CD14-positive monocyte (primary cell): ENCODE measurements around the gene TLNRD1. TPM values are rescaled to one million over a fixed set of nuclear protein-coding genes. Genes with fewer than 3 reads are reported as not detected.

Experiments used
- DNase-seq, 3 donors: peaks; one replicate each; pipeline ENCODE4 v3.0.0-alpha.2; 2011 to 2022
- H2AFZ ChIP-seq: 2 replicates; pipeline ENCODE4 v1.6.0; 2012; ENCODE audit warnings: mild to moderate bottlenecking, low read depth, low read length, inconsistent platforms; ENCODE audit not compliant: insufficient read depth, poor library complexity, severe bottlenecking
- H3K27ac ChIP-seq, 2 donors: 1 replicate in 1 of 2; 2 replicates in 1 of 2; pipeline ENCODE4 v1.5.1; 2012 to 2013; ENCODE audit warnings: low read length in 2 of 2, control low read depth in 1 of 2, inconsistent platforms in 1 of 2, low read depth in 1 of 2, mild to moderate bottlenecking in 1 of 2
- H3K27me3 ChIP-seq, 2 donors: one replicate each; pipeline versions ENCODE4 v1.6.0 to v1.6.1; 2011 to 2013; ENCODE audit warnings: low read length in 2 of 2; ENCODE audit not compliant: control insufficient read depth in 2 of 2, insufficient read depth in 2 of 2
- H3K36me3 ChIP-seq, 2 donors: replicated peaks in 1 of 2; 1 replicate in 1 of 2; 2 replicates in 1 of 2; pipeline versions ENCODE4 v1.5.1 to v1.6.1; 2012 to 2013; ENCODE audit warnings: low read length in 2 of 2, control low read depth in 1 of 2, inconsistent platforms in 1 of 2, mild to moderate bottlenecking in 1 of 2; ENCODE audit not compliant: insufficient read depth in 2 of 2, control insufficient read depth in 1 of 2
- H3K4me1 ChIP-seq, 2 donors: 1 replicate in 1 of 2; 2 replicates in 1 of 2; pipeline versions ENCODE4 v1.5.1 to v1.6.1; 2012 to 2013; ENCODE audit warnings: low read length in 2 of 2, control low read depth in 1 of 2, inconsistent platforms in 1 of 2, mild to moderate bottlenecking in 1 of 2, moderate library complexity in 1 of 2; ENCODE audit not compliant: insufficient read depth in 2 of 2, control insufficient read depth in 1 of 2
- H3K4me2 ChIP-seq: replicated peaks from 2 replicates; pipeline ENCODE3; 2012; ENCODE audit warnings: low read length, moderate library complexity, mild to moderate bottlenecking; ENCODE audit not compliant: poor library complexity, severe bottlenecking; ENCODE audit errors: extremely low read depth
- H3K4me3 ChIP-seq, 3 experiments: fragments of 200-600 bp in 1 of 3; sonication (generic) in 1 of 3; replicated peaks in 1 of 3; 1 replicate in 2 of 3; 2 replicates in 1 of 3; pipeline ENCODE4 v1.5.1; 2011 to 2013; ENCODE audit warnings: low read length in 3 of 3, mild to moderate bottlenecking in 3 of 3, control low read depth in 2 of 3, low read depth in 2 of 3, inconsistent platforms in 1 of 3, moderate library complexity in 1 of 3
- H3K79me2 ChIP-seq: 2 replicates; pipeline ENCODE4 v1.6.0; 2012; ENCODE audit warnings: mild to moderate bottlenecking, control low read depth, inconsistent platforms, low read length, moderate library complexity; ENCODE audit not compliant: insufficient read depth
- H3K9ac ChIP-seq: 2 replicates; pipeline ENCODE4 v1.6.0; 2017; ENCODE audit warnings: low read length, mild to moderate bottlenecking; ENCODE audit not compliant: insufficient read depth, poor library complexity, severe bottlenecking
- H3K9me3 ChIP-seq, 2 donors: replicated peaks in 1 of 2; 1 replicate in 1 of 2; 2 replicates in 1 of 2; pipeline versions ENCODE4 v1.5.1 to v1.6.1; 2012 to 2013; ENCODE audit warnings: low read length in 2 of 2, control low read depth in 1 of 2; ENCODE audit not compliant: control insufficient read depth in 1 of 2, insufficient read depth in 1 of 2
- H4K20me1 ChIP-seq: 2 replicates; pipeline ENCODE4 v1.6.0; 2012; ENCODE audit warnings: mild to moderate bottlenecking, low read length, control low read depth, moderate library complexity; ENCODE audit not compliant: insufficient read depth
- H3K27ac Mint-ChIP-seq, 7 donors: one replicate each; pipeline ENCODE4 v1.8.0; 2020; ENCODE audit warnings: mild to moderate bottlenecking in 7 of 7, mixed read lengths in 7 of 7, moderate library complexity in 6 of 7, inconsistent platforms in 2 of 7
- H3K27me3 Mint-ChIP-seq, 3 donors: one replicate each; pipeline ENCODE4 v1.8.0; 2021 to 2022; ENCODE audit warnings: low read depth in 3 of 3, mild to moderate bottlenecking in 3 of 3, mixed read lengths in 3 of 3, moderate library complexity in 3 of 3, inconsistent platforms in 1 of 3
- H3K36me3 Mint-ChIP-seq, 2 donors: one replicate each; pipeline ENCODE4 v1.8.0; 2020; ENCODE audit warnings: mixed read lengths in 2 of 2, inconsistent platforms in 1 of 2, mild to moderate bottlenecking in 1 of 2
- H3K4me1 Mint-ChIP-seq: one replicate; pipeline ENCODE4 v1.8.0; 2020; ENCODE audit warnings: mild to moderate bottlenecking, mixed read lengths
- H3K4me3 Mint-ChIP-seq, 2 donors: one replicate each; pipeline ENCODE4 v1.8.0; 2020; ENCODE audit warnings: mild to moderate bottlenecking in 2 of 2, mixed read lengths in 2 of 2, moderate library complexity in 1 of 2
- H3K9me3 Mint-ChIP-seq, 7 donors: one replicate each; pipeline ENCODE4 v1.8.0; 2020 to 2022; ENCODE audit warnings: mixed read lengths in 7 of 7, mild to moderate bottlenecking in 6 of 7, moderate library complexity in 6 of 7, inconsistent platforms in 2 of 7
- WGBS: methylation state at CpG from one replicate; pipeline ENCODE4 v1.1.5; 2013; ENCODE audit warnings: missing lambda C conversion rate; ENCODE audit not compliant: insufficient coverage; 5-methylcytosine and 5-hydroxymethylcytosine counted together
- intact Hi-C, 2 donors: fragments of 100-400 bp; cut with micrococcal nuclease; formaldehyde crosslinking; loops; one replicate each; pipeline versions ENCODE4 v1.15.0 to v1.15.1; 2023
- polyA plus RNA-seq, 3 donors: library from polyadenylated mRNA; depleted of rRNA in 1 of 3; unstranded in 2 of 3; stranded (reverse) in 1 of 3; fragments of 300-500 nt in 2 of 3; fragments of >200 nt in 1 of 3; fragmentation: Illumina TruSeq in 2 of 3; gene quantifications; 1 replicate in 2 of 3; 2 replicates in 1 of 3; pipeline ENCODE4 v1.2.3, GENCODE V29; 2012 to 2021
- TF ChIP-seq, protein P1 (sequence below): fragments of 200-600 bp; IDR thresholded peaks from one replicate; pipeline ENCODE4 v1.8.0; 2022; ENCODE audit warnings: antibody characterized with exemption, mild to moderate bottlenecking

Gene TLNRD1
- polyA plus RNA-seq, 3 donors: 2.6 to 12.6 (median 3.4) TPM

DNA sequence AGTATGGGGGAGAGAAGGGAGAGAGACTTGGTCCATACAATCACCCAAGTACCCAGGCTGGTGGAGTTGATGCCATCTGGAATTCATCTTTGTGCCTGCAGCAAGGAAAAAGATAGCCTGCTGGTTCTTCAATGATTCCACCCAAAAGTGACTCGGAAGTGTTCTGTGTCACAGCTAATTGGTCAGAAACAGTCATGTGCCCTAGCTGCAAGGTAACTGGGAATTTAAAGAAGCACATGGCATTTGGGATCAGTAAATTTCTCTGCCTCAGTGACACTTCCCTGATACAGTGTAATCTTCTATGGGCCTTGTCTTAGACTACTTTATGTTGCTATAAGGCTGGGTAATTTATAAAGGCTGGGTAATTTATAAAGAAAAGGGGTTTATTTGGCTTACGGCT is 17.5 kb downstream of the TLNRD1 start:
- Histone ChIP-seq H3K27ac (no peak overlapping the region), H3K9me3 (no peaks in the 10 kb centered on the region), H3K79me2 (no peaks in the 10 kb centered on the region), H3K4me1 (peaks cover 9 to 15% of the 10 kb centered on the region in 2 donors), H3K4me2 (no peak overlapping the region), H3K9ac (no peak overlapping the region), H3K36me3 (no peaks in the 10 kb centered on the region), H3K27me3 (no peaks in the 10 kb centered on the region), H2AFZ (no peak overlapping the region), H3K4me3 (no peak overlapping the region), H4K20me1 (no peaks in the 10 kb centered on the region)
- no peaks in the 10 kb centered on the region for H3K36me3 Mint-ChIP-seq
- no peak overlapping the region for H3K27ac Mint-ChIP-seq
- H3K27me3 Mint-ChIP-seq: peaks cover 0 to 4% (median 0%) of the 10 kb centered on the region in 3 donors
- no peaks in the 10 kb centered on the region for H3K9me3 Mint-ChIP-seq
- no peak for DNase-seq
- TF ChIP-seq, protein P1, sequence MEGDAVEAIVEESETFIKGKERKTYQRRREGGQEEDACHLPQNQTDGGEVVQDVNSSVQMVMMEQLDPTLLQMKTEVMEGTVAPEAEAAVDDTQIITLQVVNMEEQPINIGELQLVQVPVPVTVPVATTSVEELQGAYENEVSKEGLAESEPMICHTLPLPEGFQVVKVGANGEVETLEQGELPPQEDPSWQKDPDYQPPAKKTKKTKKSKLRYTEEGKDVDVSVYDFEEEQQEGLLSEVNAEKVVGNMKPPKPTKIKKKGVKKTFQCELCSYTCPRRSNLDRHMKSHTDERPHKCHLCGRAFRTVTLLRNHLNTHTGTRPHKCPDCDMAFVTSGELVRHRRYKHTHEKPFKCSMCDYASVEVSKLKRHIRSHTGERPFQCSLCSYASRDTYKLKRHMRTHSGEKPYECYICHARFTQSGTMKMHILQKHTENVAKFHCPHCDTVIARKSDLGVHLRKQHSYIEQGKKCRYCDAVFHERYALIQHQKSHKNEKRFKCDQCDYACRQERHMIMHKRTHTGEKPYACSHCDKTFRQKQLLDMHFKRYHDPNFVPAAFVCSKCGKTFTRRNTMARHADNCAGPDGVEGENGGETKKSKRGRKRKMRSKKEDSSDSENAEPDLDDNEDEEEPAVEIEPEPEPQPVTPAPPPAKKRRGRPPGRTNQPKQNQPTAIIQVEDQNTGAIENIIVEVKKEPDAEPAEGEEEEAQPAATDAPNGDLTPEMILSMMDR: no peak
- H3K4me3 Mint-ChIP-seq: no peak overlapping the region
- peaks cover 16% of the 10 kb centered on the region for H3K4me1 Mint-ChIP-seq
- intact Hi-C loops: no loop called here
- WGBS: 100% methylated on average over 1 of the region's 2 CpGs

DNA sequence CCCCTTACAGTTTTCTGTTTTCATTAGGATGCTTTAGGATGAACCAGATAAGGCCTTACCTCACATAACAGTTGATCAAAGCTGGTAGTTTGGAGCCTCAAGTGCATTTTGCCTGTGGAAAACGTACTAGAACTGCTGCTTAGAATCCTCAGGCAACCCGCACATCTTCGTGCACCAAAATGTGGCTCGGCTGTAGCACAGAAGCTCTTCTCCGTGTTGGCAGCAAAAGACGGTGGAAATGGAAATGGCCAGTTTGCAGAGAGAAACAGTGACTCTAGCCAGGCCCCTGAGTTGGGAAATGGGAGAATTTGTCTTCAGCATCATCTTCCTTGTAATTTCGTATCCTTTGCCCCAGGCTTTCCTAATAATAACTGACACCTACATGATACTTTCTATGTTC is 20.6 kb downstream of the TLNRD1 start:
- no peak overlapping the region for H3K4me2 ChIP-seq
- no peaks in the 10 kb centered on the region for H3K9me3 Mint-ChIP-seq
- H2AFZ ChIP-seq: no peak overlapping the region

More for the DNA sequence above, 20.6 kb downstream of the TLNRD1 start:
- Mint-ChIP-seq H3K4me3 (no peak overlapping the region), H3K36me3 (peaks cover 0 to 3% of the 10 kb centered on the region in 2 donors), H3K4me1 (peaks cover 35% of the 10 kb centered on the region), H3K27me3 (no peaks in the 10 kb centered on the region), H3K27ac (peak overlapping the region in 1 of 7 donors; percentile 38)
- no peaks in the 10 kb centered on the region for H3K36me3 ChIP-seq
- DNase-seq: no peak
- peaks cover 35 to 44% of the 10 kb centered on the region in 2 donors for H3K4me1 ChIP-seq
- no peaks in the 10 kb centered on the region for H3K9me3 ChIP-seq
- H3K9ac ChIP-seq: no peak overlapping the region
- no peaks in the 10 kb centered on the region for H4K20me1 ChIP-seq
- H3K79me2 ChIP-seq: no peaks in the 10 kb centered on the region
- WGBS: 98% methylated on average over 5 of the region's 7 CpGs
- TF ChIP-seq, protein P1: no peak
- H3K4me3 ChIP-seq: no peak overlapping the region
- intact Hi-C loops: loop anchor here in 1 of 2 donors (5.0 kb wide), 1 partner anchor 34 kb away; the partner anchor contains the start of gene MESD
- no peaks in the 10 kb centered on the region for H3K27me3 ChIP-seq
- no peak overlapping the region for H3K27ac ChIP-seq
